ENCODE measurements around the gene STIMATE. TPM values are rescaled to one million over a fixed set of nuclear protein-coding genes. Genes with fewer than 3 reads are reported as not detected.

The STIMATE gene
- polyA plus RNA-seq, 1 donor, result 5.9 TPM

- Histone ChIP-seq H3K9me3 (ENCODE audit: control insufficient read depth, low read depth, low read length) (no peaks in the 10 kb centered on the region), H3K4me1 (ENCODE audit: control insufficient read depth, insufficient read depth, low read length) (no peaks in the 10 kb centered on the region), H3K36me3 (ENCODE audit: control insufficient read depth, insufficient read depth, low read length) (no peaks in the 10 kb centered on the region), H3K4me3 (ENCODE audit: low read length) (no peak overlapping the region), H3K27ac (ENCODE audit: low read length) (no peak overlapping the region), H3K27me3 (ENCODE audit: control insufficient read depth, insufficient read depth, low read length) (no peaks in the 10 kb centered on the region)
- WGBS (ENCODE audit: insufficient coverage, low lambda C conversion rate), result no CpG with 5 or more reads among the region's 11 CpGs
- no peak for DNase-seq
These were observed 86.4 kb downstream of the STIMATE start for GRCh38 chr3:52810923-52811322.

- Histone ChIP-seq H3K27ac (ENCODE audit: low read length) (no peak overlapping the region), H3K4me1 (ENCODE audit: control insufficient read depth, insufficient read depth, low read length) (no peaks in the 10 kb centered on the region), H3K27me3 (ENCODE audit: control insufficient read depth, insufficient read depth, low read length) (no peaks in the 10 kb centered on the region), H3K36me3 (ENCODE audit: control insufficient read depth, insufficient read depth, low read length) (no peaks in the 10 kb centered on the region), H3K9me3 (ENCODE audit: control insufficient read depth, low read depth, low read length) (no peaks in the 10 kb centered on the region), H3K4me3 (ENCODE audit: low read length) (no peak overlapping the region)
- no CpG with 5 or more reads among the region's 7 CpGs for WGBS (ENCODE audit: insufficient coverage, low lambda C conversion rate)
- no peak for DNase-seq
These were observed 87.5 kb downstream of the STIMATE start for GRCh38 chr3:52809662-52810377.

- WGBS (ENCODE audit: insufficient coverage, low lambda C conversion rate), result 60% methylated on average over 1 of the region's 2 CpGs
- no peaks in the 10 kb centered on the region for H3K27me3 ChIP-seq (ENCODE audit: control insufficient read depth, insufficient read depth, low read length)
- no peak overlapping the region for H3K27ac ChIP-seq (ENCODE audit: low read length)
- H3K4me3 ChIP-seq (ENCODE audit: low read length), result no peak overlapping the region
- no peak for DNase-seq
- H3K4me1 ChIP-seq (ENCODE audit: control insufficient read depth, insufficient read depth, low read length), result no peaks in the 10 kb centered on the region
- H3K9me3 ChIP-seq (ENCODE audit: control insufficient read depth, low read depth, low read length), result no peaks in the 10 kb centered on the region
- H3K36me3 ChIP-seq (ENCODE audit: control insufficient read depth, insufficient read depth, low read length), result no peaks in the 10 kb centered on the region
These were observed 88.2 kb downstream of the STIMATE start for GRCh38 chr3:52809149-52809548.

- H3K27me3 ChIP-seq (ENCODE audit: control insufficient read depth, insufficient read depth, low read length), result no peaks in the 10 kb centered on the region
- no CpG with 5 or more reads among the region's 19 CpGs for WGBS (ENCODE audit: insufficient coverage, low lambda C conversion rate)
- H3K36me3 ChIP-seq (ENCODE audit: control insufficient read depth, insufficient read depth, low read length), result no peaks in the 10 kb centered on the region
- H3K4me1 ChIP-seq (ENCODE audit: control insufficient read depth, insufficient read depth, low read length), result no peaks in the 10 kb centered on the region
- no peaks in the 10 kb centered on the region for H3K9me3 ChIP-seq (ENCODE audit: control insufficient read depth, low read depth, low read length)
- H3K4me3 ChIP-seq (ENCODE audit: low read length), result no peak overlapping the region
- DNase-seq, result no peak
- H3K27ac ChIP-seq (ENCODE audit: low read length), result no peak overlapping the region
These were observed 91.9 kb downstream of the STIMATE start for GRCh38 chr3:52805270-52806039.

- Histone ChIP-seq H3K4me1 (ENCODE audit: control insufficient read depth, insufficient read depth, low read length) (no peaks in the 10 kb centered on the region), H3K9me3 (ENCODE audit: control insufficient read depth, low read depth, low read length) (no peaks in the 10 kb centered on the region), H3K4me3 (ENCODE audit: low read length) (no peak overlapping the region), H3K36me3 (ENCODE audit: control insufficient read depth, insufficient read depth, low read length) (no peaks in the 10 kb centered on the region), H3K27me3 (ENCODE audit: control insufficient read depth, insufficient read depth, low read length) (no peaks in the 10 kb centered on the region), H3K27ac (ENCODE audit: low read length) (no peak overlapping the region)
- no peak for DNase-seq
- 90% methylated on average over 1 of the region's 5 CpGs for WGBS (ENCODE audit: insufficient coverage, low lambda C conversion rate)
These were observed 95.5 kb downstream of the STIMATE start for GRCh38 chr3:52801839-52802238.

GRCh38 chr3:52800079-52800478, 97.3 kb downstream of the STIMATE start:
- DNase-seq, result no peak
- H3K27me3 ChIP-seq (ENCODE audit: control insufficient read depth, insufficient read depth, low read length), result no peaks in the 10 kb centered on the region
- H3K4me1 ChIP-seq (ENCODE audit: control insufficient read depth, insufficient read depth, low read length), result no peaks in the 10 kb centered on the region
- H3K9me3 ChIP-seq (ENCODE audit: control insufficient read depth, low read depth, low read length), result no peaks in the 10 kb centered on the region
- WGBS (ENCODE audit: insufficient coverage, low lambda C conversion rate), result 100% methylated on average over 2 of the region's 7 CpGs
- no peak overlapping the region for H3K4me3 ChIP-seq (ENCODE audit: low read length)
- no peaks in the 10 kb centered on the region for H3K36me3 ChIP-seq (ENCODE audit: control insufficient read depth, insufficient read depth, low read length)
- H3K27ac ChIP-seq (ENCODE audit: low read length), result no peak overlapping the region

GRCh38 chr3:52798978-52799476, 98.3 kb downstream of the STIMATE start:
- no peaks in the 10 kb centered on the region for H3K36me3 ChIP-seq (ENCODE audit: control insufficient read depth, insufficient read depth, low read length)
- H3K4me3 ChIP-seq (ENCODE audit: low read length), result no peak overlapping the region
- no peak overlapping the region for H3K27ac ChIP-seq (ENCODE audit: low read length)
- DNase-seq, result peak in 1 of 2 donors; percentile 20
- WGBS (ENCODE audit: insufficient coverage, low lambda C conversion rate), result no CpG with 5 or more reads among the region's 14 CpGs
- H3K27me3 ChIP-seq (ENCODE audit: control insufficient read depth, insufficient read depth, low read length), result no peaks in the 10 kb centered on the region
- H3K4me1 ChIP-seq (ENCODE audit: control insufficient read depth, insufficient read depth, low read length), result peaks cover 9% of the 10 kb centered on the region
- H3K9me3 ChIP-seq (ENCODE audit: control insufficient read depth, low read depth, low read length), result no peaks in the 10 kb centered on the region

GRCh38 chr3:52798376-52798977, 98.9 kb downstream of the STIMATE start:
- no peak for DNase-seq
- H3K36me3 ChIP-seq (ENCODE audit: control insufficient read depth, insufficient read depth, low read length), result no peaks in the 10 kb centered on the region
- H3K4me3 ChIP-seq (ENCODE audit: low read length), result no peak overlapping the region
- no peak overlapping the region for H3K27ac ChIP-seq (ENCODE audit: low read length)
- H3K9me3 ChIP-seq (ENCODE audit: control insufficient read depth, low read depth, low read length), result no peaks in the 10 kb centered on the region
- H3K27me3 ChIP-seq (ENCODE audit: control insufficient read depth, insufficient read depth, low read length), result no peaks in the 10 kb centered on the region
- WGBS (ENCODE audit: insufficient coverage, low lambda C conversion rate), result 83% methylated on average over 1 of the region's 10 CpGs
- H3K4me1 ChIP-seq (ENCODE audit: control insufficient read depth, insufficient read depth, low read length), result peaks cover 12% of the 10 kb centered on the region

- no peak overlapping the region for H3K27ac ChIP-seq (ENCODE audit: low read length)
- H3K27me3 ChIP-seq (ENCODE audit: control insufficient read depth, insufficient read depth, low read length), result no peaks in the 10 kb centered on the region
- no peaks in the 10 kb centered on the region for H3K36me3 ChIP-seq (ENCODE audit: control insufficient read depth, insufficient read depth, low read length)
- no peak for DNase-seq
- H3K9me3 ChIP-seq (ENCODE audit: control insufficient read depth, low read depth, low read length), result no peaks in the 10 kb centered on the region
- no peak overlapping the region for H3K4me3 ChIP-seq (ENCODE audit: low read length)
- peaks cover 12% of the 10 kb centered on the region for H3K4me1 ChIP-seq (ENCODE audit: control insufficient read depth, insufficient read depth, low read length)
- no CpG with 5 or more reads among the region's 9 CpGs for WGBS (ENCODE audit: insufficient coverage, low lambda C conversion rate)
These were observed 100.9 kb downstream of the STIMATE start for GRCh38 chr3:52796411-52796810.

GRCh38 chr3:52795298-52795900, 101.9 kb downstream of the STIMATE start:
- no peak for DNase-seq
- no peak overlapping the region for H3K4me3 ChIP-seq (ENCODE audit: low read length)
- H3K4me1 ChIP-seq (ENCODE audit: control insufficient read depth, insufficient read depth, low read length), result peaks cover 12% of the 10 kb centered on the region
- no peaks in the 10 kb centered on the region for H3K27me3 ChIP-seq (ENCODE audit: control insufficient read depth, insufficient read depth, low read length)
- H3K27ac ChIP-seq (ENCODE audit: low read length), result no peak overlapping the region
- H3K9me3 ChIP-seq (ENCODE audit: control insufficient read depth, low read depth, low read length), result no peaks in the 10 kb centered on the region
- WGBS (ENCODE audit: insufficient coverage, low lambda C conversion rate), result no CpG with 5 or more reads among the region's 9 CpGs
- no peaks in the 10 kb centered on the region for H3K36me3 ChIP-seq (ENCODE audit: control insufficient read depth, insufficient read depth, low read length)
